Prostate gland (tissue), 2 donors: ENCODE results near the gene GLRA2.

Experiments used
- CTCF ChIP-seq, 4 experiments: fragments of 200-600 bp in 2 of 4; fragments of 450-650 bp in 2 of 4; sonication (generic) in 2 of 4; IDR thresholded peaks; 1 replicate in 3 of 4; 2 replicates in 1 of 4; pipeline ENCODE4 v1.5.1; 2016 to 2019; ENCODE audit warnings: antibody characterized with exemption in 4 of 4, mild to moderate bottlenecking in 2 of 4, moderate library complexity in 2 of 4
- POLR2A ChIP-seq: fragments of 450-650 bp; IDR thresholded peaks from one replicate; pipeline ENCODE4 v1.6.1; 2016; ENCODE audit warnings: antibody characterized with exemption, mild to moderate bottlenecking

- no peak for TF ChIP-seq POLR2A
- TF ChIP-seq CTCF (IDR thresholded peaks at IDR 0.05) = no peak
Observed at GRCh38 chrX:14501327-14501726, 28.0 kb upstream of the GLRA2 start.
